ENCODE data around the gene EARS2.

EARS2 gene

GRCh38 chr16:23532448-23532847 lies 24.7 kb downstream of the EARS2 start:
- Histone ChIP-seq H3K9me3 (no peaks in the 10 kb centered on the region), H3K27ac (no peak overlapping the region), H3K27me3 (no peaks in the 10 kb centered on the region), H3K36me3 (no peaks in the 10 kb centered on the region), H3K4me1 (ENCODE audit: control insufficient read depth in 1 of 2, insufficient read depth in 1 of 2, low read depth in 1 of 2, low read length in 1 of 2) (peaks cover 21 to 23% of the 10 kb centered on the region in 2 experiments), H3K4me3 (ENCODE audit: low read depth in 1 of 2, low read length in 1 of 2) (no peak overlapping the region)
- TF ChIP-seq, protein P1, sequence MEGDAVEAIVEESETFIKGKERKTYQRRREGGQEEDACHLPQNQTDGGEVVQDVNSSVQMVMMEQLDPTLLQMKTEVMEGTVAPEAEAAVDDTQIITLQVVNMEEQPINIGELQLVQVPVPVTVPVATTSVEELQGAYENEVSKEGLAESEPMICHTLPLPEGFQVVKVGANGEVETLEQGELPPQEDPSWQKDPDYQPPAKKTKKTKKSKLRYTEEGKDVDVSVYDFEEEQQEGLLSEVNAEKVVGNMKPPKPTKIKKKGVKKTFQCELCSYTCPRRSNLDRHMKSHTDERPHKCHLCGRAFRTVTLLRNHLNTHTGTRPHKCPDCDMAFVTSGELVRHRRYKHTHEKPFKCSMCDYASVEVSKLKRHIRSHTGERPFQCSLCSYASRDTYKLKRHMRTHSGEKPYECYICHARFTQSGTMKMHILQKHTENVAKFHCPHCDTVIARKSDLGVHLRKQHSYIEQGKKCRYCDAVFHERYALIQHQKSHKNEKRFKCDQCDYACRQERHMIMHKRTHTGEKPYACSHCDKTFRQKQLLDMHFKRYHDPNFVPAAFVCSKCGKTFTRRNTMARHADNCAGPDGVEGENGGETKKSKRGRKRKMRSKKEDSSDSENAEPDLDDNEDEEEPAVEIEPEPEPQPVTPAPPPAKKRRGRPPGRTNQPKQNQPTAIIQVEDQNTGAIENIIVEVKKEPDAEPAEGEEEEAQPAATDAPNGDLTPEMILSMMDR (IDR thresholded peaks at IDR 0.05): no peak

DNA sequence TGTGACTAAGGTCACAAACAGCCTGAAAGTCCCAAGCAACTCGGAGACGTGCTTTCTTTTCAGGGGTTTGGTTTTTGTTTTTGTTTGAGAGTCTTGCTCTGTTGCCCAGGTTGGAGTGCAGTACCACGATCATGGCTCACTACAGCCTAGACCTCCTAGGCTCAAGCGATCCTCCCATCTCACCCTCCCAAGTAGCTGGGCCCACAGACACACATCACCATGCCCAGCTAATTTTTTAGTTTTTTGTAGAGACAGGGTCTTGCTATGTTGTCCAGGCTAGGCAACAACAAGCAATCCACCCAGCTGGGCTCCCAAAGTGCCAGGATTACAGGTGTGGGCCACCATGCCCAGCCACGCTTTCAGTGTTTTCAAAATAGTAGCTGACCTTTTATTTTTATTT lies 27.1 kb downstream of the EARS2 start:
- TF ChIP-seq, protein P1 (IDR thresholded peaks at IDR 0.05): no peak
- Histone ChIP-seq H3K36me3 (no peaks in the 10 kb centered on the region), H3K4me1 (ENCODE audit: control insufficient read depth in 1 of 2, insufficient read depth in 1 of 2, low read depth in 1 of 2, low read length in 1 of 2) (peaks cover 21 to 23% of the 10 kb centered on the region in 2 experiments), H3K9me3 (no peaks in the 10 kb centered on the region), H3K4me3 (ENCODE audit: low read depth in 1 of 2, low read length in 1 of 2) (no peak overlapping the region), H3K27me3 (no peaks in the 10 kb centered on the region), H3K27ac (peak overlapping the region; percentile 8)

DNA sequence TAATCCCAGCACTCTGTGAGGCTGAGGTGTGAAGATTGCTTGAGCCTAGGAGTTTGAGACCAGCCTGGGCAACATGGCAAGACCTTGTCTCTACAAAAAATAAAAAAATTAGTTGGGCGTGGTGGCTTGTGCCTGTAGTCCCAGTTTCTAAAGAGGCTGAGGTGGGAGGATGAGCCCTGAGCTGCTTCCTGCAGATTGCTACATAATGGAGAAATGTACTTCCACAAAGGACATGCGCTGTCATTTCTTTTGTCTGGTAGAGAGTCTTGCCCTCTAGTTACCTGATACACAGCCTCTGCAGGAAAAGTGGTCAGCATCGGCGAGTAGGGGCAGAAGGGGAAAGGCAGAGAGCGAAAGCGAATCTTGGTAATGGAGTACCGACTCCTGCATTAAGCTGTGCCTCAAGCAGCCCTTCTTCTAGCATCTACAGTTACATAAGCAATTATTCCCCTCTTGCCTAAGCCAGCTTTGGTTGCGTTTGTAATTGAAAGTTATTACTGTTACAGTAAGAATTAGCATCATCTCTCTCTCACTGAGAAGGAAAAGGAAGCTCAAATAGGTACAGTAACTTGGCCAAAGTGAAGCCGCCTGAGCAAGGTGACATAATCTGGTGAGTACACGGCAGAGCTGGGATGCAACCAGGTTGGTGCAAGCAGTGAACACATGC lies 28.4 kb downstream of the EARS2 start:
- Histone ChIP-seq H3K4me1 (ENCODE audit: control insufficient read depth in 1 of 2, insufficient read depth in 1 of 2, low read depth in 1 of 2, low read length in 1 of 2) (peaks cover 21 to 23% of the 10 kb centered on the region in 2 experiments), H3K27ac (peak overlapping the region; percentile 59), H3K4me3 (ENCODE audit: low read depth in 1 of 2, low read length in 1 of 2) (no peak overlapping the region), H3K9me3 (no peaks in the 10 kb centered on the region), H3K27me3 (no peaks in the 10 kb centered on the region), H3K36me3 (no peaks in the 10 kb centered on the region)
- TF ChIP-seq, protein P1 (IDR thresholded peaks at IDR 0.05): no peak

- TF ChIP-seq, protein P1 (IDR thresholded peaks at IDR 0.05): no peak
- Histone ChIP-seq H3K27me3 (no peaks in the 10 kb centered on the region), H3K9me3 (no peaks in the 10 kb centered on the region), H3K4me3 (ENCODE audit: low read depth in 1 of 2, low read length in 1 of 2) (no peak overlapping the region), H3K4me1 (ENCODE audit: control insufficient read depth in 1 of 2, insufficient read depth in 1 of 2, low read depth in 1 of 2, low read length in 1 of 2) (peaks cover 21 to 23% of the 10 kb centered on the region in 2 experiments), H3K36me3 (no peaks in the 10 kb centered on the region), H3K27ac (peak overlapping the region; percentile 59)
Measured at GRCh38 chr16:23527961-23528643, 29.0 kb downstream of the EARS2 start.

- Histone ChIP-seq H3K9me3 (no peaks in the 10 kb centered on the region), H3K27ac (no peak overlapping the region), H3K36me3 (no peaks in the 10 kb centered on the region), H3K4me3 (ENCODE audit: low read depth in 1 of 2, low read length in 1 of 2) (no peak overlapping the region), H3K27me3 (no peaks in the 10 kb centered on the region), H3K4me1 (ENCODE audit: control insufficient read depth in 1 of 2, insufficient read depth in 1 of 2, low read depth in 1 of 2, low read length in 1 of 2) (peaks cover 27 to 30% of the 10 kb centered on the region in 2 experiments)
- TF ChIP-seq, protein P1 (IDR thresholded peaks at IDR 0.05): no peak
Measured at GRCh38 chr16:23524886-23525285, 32.3 kb downstream of the EARS2 start.

Data from neutrophil (primary cell).